Femur (tissue), 1 donor: ENCODE data around the gene MPPED2.

Experiments
- DNase-seq: peaks from one replicate; pipeline ENCODE4 v3.0.0-alpha.2; 2017

MPPED2 gene

GRCh38 chr11:30447058-30447640, 139.0 kb downstream of the MPPED2 start:
- no peak for DNase-seq

GRCh38 chr11:30446520-30446919, 139.6 kb downstream of the MPPED2 start:
- no peak for DNase-seq

- DNase-seq = no peak
Observed at GRCh38 chr11:30445056-30445455, 141.1 kb downstream of the MPPED2 start.

GRCh38 chr11:30440510-30440909, 145.6 kb downstream of the MPPED2 start:
- DNase-seq = no peak

GRCh38 chr11:30436801-30437200, 149.4 kb downstream of the MPPED2 start:
- no peak for DNase-seq

- DNase-seq = peak; percentile 42
Observed at GRCh38 chr11:30435488-30435887, 150.7 kb downstream of the MPPED2 start.

GRCh38 chr11:30434901-30435300, 151.3 kb downstream of the MPPED2 start:
- no peak for DNase-seq

- DNase-seq = no peak
Observed at GRCh38 chr11:30433831-30434230, 152.3 kb downstream of the MPPED2 start.

- no peak for DNase-seq
Observed at GRCh38 chr11:30432716-30433115, 153.4 kb downstream of the MPPED2 start.

GRCh38 chr11:30432178-30432577, 154.0 kb downstream of the MPPED2 start:
- DNase-seq = no peak

- no peak for DNase-seq
Observed at GRCh38 chr11:30431127-30431814, 154.9 kb downstream of the MPPED2 start.

GRCh38 chr11:30429550-30429949, 156.6 kb downstream of the MPPED2 start:
- no peak for DNase-seq

- DNase-seq = no peak
Observed at GRCh38 chr11:30426781-30427180, 159.4 kb downstream of the MPPED2 start.

- peak; percentile 29 for DNase-seq
Observed at GRCh38 chr11:30424844-30425243, 161.3 kb downstream of the MPPED2 start.

- no peak for DNase-seq
Observed at GRCh38 chr11:30424321-30424720, 161.8 kb downstream of the MPPED2 start.

- DNase-seq = no peak
Observed at GRCh38 chr11:30423886-30424285, 162.3 kb downstream of the MPPED2 start.

- DNase-seq = no peak
Observed at GRCh38 chr11:30423279-30423648, 162.9 kb downstream of the MPPED2 start.

- DNase-seq = no peak
Observed at GRCh38 chr11:30422447-30423278, 163.5 kb downstream of the MPPED2 start.

GRCh38 chr11:30420233-30420787, 165.8 kb downstream of the MPPED2 start:
- DNase-seq = no peak

- DNase-seq = no peak
Observed at GRCh38 chr11:30414806-30415205, 171.3 kb downstream of the MPPED2 start.

- no peak for DNase-seq
Observed at GRCh38 chr11:30414244-30414643, 171.9 kb downstream of the MPPED2 start.

GRCh38 chr11:30412509-30412908, 173.6 kb downstream of the MPPED2 start:
- no peak for DNase-seq

GRCh38 chr11:30411383-30411782, 174.8 kb downstream of the MPPED2 start:
- no peak for DNase-seq
